SK-N-SH treated with all-trans-retinoic acid at 6 μM for 48 hours (cell line): ENCODE results near the gene EPHB4.

Source experiments
- ATAC-seq: fragments of 200-7000 bp; cut with Tn5 transposase; 3 replicates; pipeline ENCODE4 v1.9.1; 2020; ENCODE audit warnings: mild to moderate bottlenecking, moderate library complexity
- ARNTL ChIP-seq: fragments of 450-650 bp; formaldehyde crosslinking; IDR thresholded peaks from 2 replicates; pipeline ENCODE4 v1.5.0; 2020; ENCODE audit warnings: low read depth, mild to moderate bottlenecking, moderate library complexity, borderline replicate concordance
- BACH2 ChIP-seq: fragments of 250-450 bp; sonication (Bioruptor Pico); IDR thresholded peaks from 2 replicates; pipeline ENCODE4 v1.9.0; 2021; ENCODE audit warnings: mild to moderate bottlenecking, borderline replicate concordance
- CREB5 ChIP-seq: fragments of 250-450 bp; sonication (Bioruptor Pico); IDR thresholded peaks from 2 replicates; pipeline ENCODE4 v1.5.1; 2020; ENCODE audit warnings: low read depth, mild to moderate bottlenecking, moderate library complexity
- CSDC2 ChIP-seq: fragments of 250-450 bp; sonication (Bioruptor Pico); IDR thresholded peaks from 2 replicates; pipeline ENCODE4 v1.5.0; 2020; ENCODE audit warnings: mild to moderate bottlenecking, moderate library complexity
- OSR1 ChIP-seq: fragments of 250-450 bp; sonication (Bioruptor Pico); IDR thresholded peaks from 2 replicates; pipeline ENCODE4 v1.8.0; 2022; ENCODE audit warnings: moderate library complexity, mild to moderate bottlenecking, inconsistent platforms
- PATZ1 ChIP-seq: fragments of 250-450 bp; sonication (Bioruptor Pico); IDR thresholded peaks from 2 replicates; pipeline ENCODE4 v1.8.0; 2020; ENCODE audit warnings: mild to moderate bottlenecking, moderate library complexity, borderline replicate concordance
- POU6F1 ChIP-seq: fragments of 250-450 bp; sonication (Bioruptor Pico); IDR thresholded peaks from 2 replicates; pipeline ENCODE4 v1.8.0; 2021; ENCODE audit warnings: low read depth, mild to moderate bottlenecking, moderate library complexity, borderline replicate concordance
- PPARA ChIP-seq: fragments of 250-450 bp; sonication (Bioruptor Pico); IDR thresholded peaks from 2 replicates; pipeline ENCODE4 v1.5.0; 2020; ENCODE audit warnings: mild to moderate bottlenecking, borderline replicate concordance
- TCF4 ChIP-seq: fragments of 250-450 bp; sonication (Bioruptor Pico); IDR thresholded peaks from 2 replicates; pipeline ENCODE4 v1.8.0; 2021; ENCODE audit warnings: mild to moderate bottlenecking, moderate library complexity, borderline replicate concordance
- TSHZ2 ChIP-seq: fragments of 250-450 bp; sonication (Bioruptor Pico); IDR thresholded peaks from 2 replicates; pipeline ENCODE4 v1.5.0; 2020; ENCODE audit warnings: mild to moderate bottlenecking, moderate library complexity
- ZC3H10 ChIP-seq: fragments of 250-450 bp; sonication (Bioruptor Pico); IDR thresholded peaks from 2 replicates; pipeline ENCODE4 v1.5.1; 2021; ENCODE audit warnings: mild to moderate bottlenecking, moderate library complexity
- ZFP3 ChIP-seq: fragments of 250-450 bp; sonication (Bioruptor Pico); IDR thresholded peaks from 2 replicates; pipeline ENCODE4 v1.5.0; 2020; ENCODE audit warnings: mild to moderate bottlenecking, moderate library complexity
- ZNF8 ChIP-seq: fragments of 450-650 bp; formaldehyde crosslinking; IDR thresholded peaks from 2 replicates; pipeline ENCODE4 v1.5.0; 2020; ENCODE audit warnings: mild to moderate bottlenecking, moderate library complexity

Gene EPHB4

GRCh38 chr7:100847360-100847759, 20.0 kb upstream of the EPHB4 start:
- no peak for ATAC-seq
- TF ChIP-seq ZC3H10 (CRISPR knock-in tag) (no peak), ARNTL (no peak), ZFP3 (CRISPR knock-in tag) (no peak), ZNF8 (CRISPR knock-in tag) (no peak), CSDC2 (CRISPR knock-in tag) (no peak), CREB5 (CRISPR knock-in tag) (no peak), POU6F1 (no peak), TCF4 (no peak), TSHZ2 (CRISPR knock-in tag) (no peak), PPARA (CRISPR knock-in tag) (no peak), PATZ1 (CRISPR knock-in tag) (no peak), OSR1 (CRISPR knock-in tag) (no peak)

GRCh38 chr7:100840470-100841100, 13.3 kb upstream of the EPHB4 start:
- ATAC-seq, result no peak

More at GRCh38 chr7:100840470-100841100, 13.3 kb upstream of the EPHB4 start:
- TF ChIP-seq TSHZ2 (CRISPR knock-in tag), result no peak
- no peak for TF ChIP-seq CREB5 (CRISPR knock-in tag)
- no peak for TF ChIP-seq ZNF8 (CRISPR knock-in tag)
- no peak for TF ChIP-seq BACH2 (CRISPR knock-in tag)
- no peak for TF ChIP-seq ZFP3 (CRISPR knock-in tag)
- TF ChIP-seq PATZ1 (CRISPR knock-in tag), result no peak
- no peak for TF ChIP-seq CSDC2 (CRISPR knock-in tag)
